HG03521 (cell line): Measurements from ENCODE around the gene PIGU.
"Not testable (repeated sequence)": the region's sequence is repeated elsewhere in the genome, so short reads cannot be mapped to it uniquely, and the experiment has no call there.

Source experiments
- ATAC-seq: cut with Tn5 transposase; IDR thresholded peaks from one replicate; pipeline ENCODE4 v1.9.1; 2021; ENCODE audit warnings: mild to moderate bottlenecking, moderate library complexity; ENCODE audit not compliant: unreplicated experiment

PIGU gene

DNA sequence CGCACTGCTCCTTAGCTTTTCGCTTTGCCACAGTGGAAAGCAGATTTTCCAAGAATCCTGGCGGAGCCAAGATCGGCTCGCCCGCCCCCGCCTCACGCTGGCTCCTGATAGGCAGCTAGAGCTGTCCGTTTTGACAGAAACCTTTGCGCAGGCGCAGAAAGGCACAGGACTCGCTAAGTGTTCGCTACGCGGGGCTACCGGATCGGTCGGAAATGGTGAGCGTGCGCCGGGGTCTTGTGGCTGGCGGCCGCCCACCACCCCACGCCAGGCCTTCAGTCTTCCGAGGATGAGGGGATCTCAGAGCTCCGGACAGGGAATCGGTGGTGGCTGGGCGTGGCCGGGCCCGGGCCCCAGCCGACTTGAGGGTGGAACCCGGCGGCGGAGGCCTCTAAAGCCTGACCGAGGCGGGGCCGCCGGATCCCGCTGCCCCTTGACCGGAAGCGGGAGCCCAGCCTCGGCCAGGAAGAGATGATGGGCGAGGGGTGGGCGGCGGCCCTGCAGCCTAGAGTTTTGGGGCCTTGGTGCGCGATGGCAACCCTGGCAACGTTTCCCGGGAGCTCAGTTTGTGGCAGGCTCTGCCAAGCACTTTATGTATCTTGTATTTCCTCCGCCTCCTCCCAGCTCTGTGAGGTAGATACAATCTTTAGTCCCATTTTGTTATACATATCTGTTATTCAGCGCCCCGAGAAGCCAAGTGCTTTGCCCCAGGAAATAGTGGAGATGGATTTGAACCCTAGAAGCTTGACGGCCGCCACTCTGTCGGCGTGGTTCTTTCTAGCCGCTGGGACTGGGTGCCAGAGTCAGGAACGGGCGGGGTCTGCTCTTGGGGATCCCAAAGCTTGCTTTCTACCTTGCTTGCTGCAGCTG lies 160.4 kb downstream of the PIGU start, which contains the start of gene DYNLRB1:
Gene DYNLRB1 (plus strand): TSS at position 176 of the 867 bp plus-strand sequence. CDS start 37 bp downstream, at position 213.
- ATAC-seq = peak; percentile 72

GRCh38 chr20:34515484-34516246 lies 161.2 kb downstream of the PIGU start:
- peak; percentile 42 for ATAC-seq

DNA sequence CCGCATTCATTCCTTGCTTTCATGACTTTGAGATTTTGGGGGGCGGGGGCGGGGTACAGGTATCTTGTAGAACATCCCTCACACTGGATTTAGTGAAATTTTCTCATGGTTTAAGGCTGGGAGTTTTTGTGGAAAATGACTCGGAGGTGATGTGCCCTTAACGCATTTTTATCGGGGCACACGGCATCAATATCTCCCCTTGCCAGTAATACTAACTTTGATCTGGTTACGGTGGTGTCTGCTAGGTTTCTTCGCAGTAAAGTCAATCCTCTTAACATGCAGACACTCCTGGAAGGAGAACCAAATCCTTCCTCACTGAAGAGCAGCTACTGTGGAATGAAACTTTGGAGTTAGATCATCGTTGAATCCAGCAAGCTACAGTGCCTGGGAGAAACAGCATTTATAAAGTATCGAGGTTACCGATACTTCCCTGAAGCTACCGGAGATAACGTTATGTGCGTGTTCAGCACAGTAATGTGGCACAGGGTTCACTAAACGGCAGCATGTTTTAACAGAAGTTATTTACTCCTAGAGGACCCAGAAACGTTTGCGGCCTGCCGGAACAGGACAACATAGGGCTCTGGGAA lies 161.9 kb downstream of the PIGU start:
- no peak for ATAC-seq

- ATAC-seq = not testable (repeated sequence)
These were observed 162.9 kb downstream of the PIGU start for GRCh38 chr20:34514034-34514433.

DNA sequence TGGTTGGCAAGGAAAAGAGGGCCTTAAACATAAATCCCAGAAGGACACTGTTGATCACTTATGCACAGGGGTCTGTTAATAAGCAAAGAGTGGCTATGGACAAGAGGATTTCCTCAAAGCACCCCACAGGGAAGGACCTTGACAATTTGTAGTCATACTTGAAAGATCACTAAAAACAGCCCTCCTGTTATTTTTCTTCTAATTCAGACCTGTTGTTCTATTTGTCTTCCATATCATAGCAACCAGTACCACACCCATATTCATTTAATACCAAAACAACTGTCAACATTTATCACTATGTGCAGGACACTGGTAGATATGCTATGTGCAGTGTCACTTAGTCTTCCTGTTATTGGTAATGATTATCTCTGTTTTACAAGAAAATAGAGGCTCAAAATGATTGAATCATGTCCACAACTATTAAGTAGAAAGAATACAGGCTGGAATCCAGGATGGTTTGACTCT lies 163.9 kb downstream of the PIGU start:
- no peak for ATAC-seq

- ATAC-seq = no peak
These were observed 164.5 kb downstream of the PIGU start for GRCh38 chr20:34512266-34512954.

DNA sequence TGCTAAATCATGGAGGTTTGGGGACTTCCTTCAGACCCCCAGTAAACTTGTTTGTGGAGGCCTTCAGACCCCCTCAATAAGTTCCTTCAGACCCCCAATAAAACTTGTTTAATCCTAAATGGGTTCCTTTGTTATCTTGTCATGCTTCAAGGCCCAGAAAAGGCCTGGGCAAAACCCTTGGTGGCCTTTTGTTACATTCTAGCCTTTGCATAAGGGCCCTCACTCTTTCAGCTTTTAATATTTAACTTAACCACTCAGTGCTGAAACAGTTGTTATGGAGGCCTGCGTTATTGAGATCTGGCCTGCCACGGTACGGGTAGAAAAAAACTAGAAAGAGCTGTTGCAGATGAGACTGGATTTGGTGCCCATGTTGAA lies 165.0 kb downstream of the PIGU start:
- ATAC-seq = no peak

DNA sequence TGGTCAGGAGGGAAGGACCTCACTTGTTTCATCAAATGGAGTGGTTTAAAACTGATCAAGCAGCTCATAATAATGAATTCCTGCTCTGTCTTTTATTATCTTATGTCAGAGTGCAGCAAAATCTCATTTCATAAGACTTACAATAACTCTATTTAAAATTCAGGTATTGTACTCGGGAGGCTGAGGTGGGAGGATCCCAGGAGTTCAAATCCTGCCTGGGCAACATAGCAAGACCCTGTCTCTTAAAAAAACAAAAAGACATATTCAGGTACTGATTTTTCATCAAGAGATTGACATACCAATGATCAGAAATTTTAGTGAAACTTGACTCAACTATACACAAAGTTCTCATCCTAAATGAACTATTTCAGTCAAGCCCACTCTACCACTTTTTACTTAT lies 166.3 kb downstream of the PIGU start:
- ATAC-seq = no peak
